HCT116 (cell line): ENCODE data around the gene MECP2. TPM values are rescaled to one million over a fixed set of nuclear protein-coding genes. Genes with fewer than 3 reads are reported as not detected.

ENCODE experiments used
- ATAC-seq: fragments of 200-7000 bp; cut with Tn5 transposase; 2 replicates; pipeline ENCODE4 v1.9.1; 2020; ENCODE audit warnings: mild to moderate bottlenecking, moderate library complexity
- BruUV-seq: library from RNA; stranded (reverse); fragments of 400-500 nt; replicated peaks from 2 replicates; lab custom pipeline; 2021; lab: Mats Ljungman, UMichigan
- CTCF ChIA-PET: fragments of 300-600 bp; sonication (Branson Sonifier 250); formaldehyde crosslinking; loops from one replicate; lab custom pipeline; 2021; ENCODE audit warnings: antibody characterized with exemption; lab: Charles Lee
- POLR2A ChIA-PET: fragments of 300-600, 350-600 bp; sonication (Branson Sonifier 250); formaldehyde crosslinking; loops from one replicate; lab custom pipeline; 2021; ENCODE audit warnings: antibody characterized with exemption; lab: Charles Lee
- RAD21 ChIA-PET, 2 experiments: fragments of 300-600 bp; sonication (Branson Sonifier 250); formaldehyde crosslinking; loops; one replicate each; lab custom pipeline; 2023; ENCODE audit warnings: low total read pairs in 2 of 2; ENCODE audit not compliant: uncharacterized antibody in 2 of 2, unreplicated experiment in 2 of 2, low non-redundant PET in 1 of 2; lab: Charles Lee
- DNase-seq: peaks from one replicate; pipeline ENCODE4 v3.0.0-alpha.2; 2010; ENCODE audit warnings: low read depth, low spot score
- H2AFZ ChIP-seq: fragments of 200-600 bp; shearing (Covaris generic), sonication (generic); 2 replicates; pipeline ENCODE4 v1.6.1; 2017; ENCODE audit warnings: low read depth, mixed run types, mixed read lengths, antibody characterized with exemption, low read length; ENCODE audit not compliant: poor library complexity, severe bottlenecking
- H3K27ac ChIP-seq: 2 replicates; pipeline ENCODE4 v1.5.1; 2012; ENCODE audit warnings: low read depth, low read length
- H3K27me3 ChIP-seq: fragments of 200-600 bp; sonication (generic); 2 replicates; pipeline ENCODE4 v1.6.1; 2016; ENCODE audit warnings: mixed run types, low read length, mixed read lengths; ENCODE audit not compliant: insufficient read depth
- H3K36me3 ChIP-seq, 2 experiments: fragments of 200-500 bp in 1 of 2; fragments of 200-600 bp in 1 of 2; sonication (Bioruptor generic) in 1 of 2; sonication (generic) in 1 of 2; 2 replicates each; pipeline versions ENCODE4 v1.5.1 to v1.6.1; 2014 to 2016; ENCODE audit warnings: low read length in 2 of 2, inconsistent platforms in 1 of 2, mixed read lengths in 1 of 2, mixed run types in 1 of 2; ENCODE audit not compliant: insufficient read depth in 2 of 2, control insufficient read depth in 1 of 2
- H3K4me1 ChIP-seq, 2 experiments: fragments of 200-600 bp in 1 of 2; sonication (generic) in 1 of 2; 2 replicates each; pipeline versions ENCODE4 v1.5.1 to v1.6.1; 2012 to 2017; ENCODE audit warnings: low read length in 2 of 2, inconsistent platforms in 1 of 2, mild to moderate bottlenecking in 1 of 2, mixed read lengths in 1 of 2, mixed run types in 1 of 2, moderate library complexity in 1 of 2; ENCODE audit not compliant: insufficient read depth in 2 of 2, control insufficient read depth in 1 of 2
- H3K4me2 ChIP-seq: fragments of 200-600 bp; sonication (generic); 2 replicates; pipeline ENCODE4 v1.6.1; 2017; ENCODE audit warnings: mixed run types, low read length, mixed read lengths
- H3K4me3 ChIP-seq, 2 experiments: fragments of 200-600 bp in 1 of 2; sonication (generic) in 1 of 2; replicated peaks in 1 of 2; 2 replicates each; pipeline ENCODE4 v1.5.1; 2011 to 2016; ENCODE audit warnings: low read length in 2 of 2, control low read depth in 1 of 2, low read depth in 1 of 2, mild to moderate bottlenecking in 1 of 2, mixed read lengths in 1 of 2, mixed run types in 1 of 2
- H3K79me2 ChIP-seq: fragments of 200-600 bp; sonication (generic); 2 replicates; pipeline ENCODE4 v1.6.1; 2017; ENCODE audit warnings: mild to moderate bottlenecking, mixed run types, low read length, moderate library complexity, mixed read lengths; ENCODE audit not compliant: insufficient read depth
- H3K9ac ChIP-seq: fragments of 200-600 bp; sonication (generic); 2 replicates; pipeline ENCODE4 v1.6.1; 2016; ENCODE audit warnings: low read length, mixed read lengths
- H3K9me2 ChIP-seq: fragments of 200-600 bp; sonication (generic), shearing (Covaris generic); 2 replicates; pipeline ENCODE4 v1.6.1; 2017; ENCODE audit warnings: mixed run types, mild to moderate bottlenecking, moderate library complexity; ENCODE audit not compliant: insufficient read depth
- H3K9me3 ChIP-seq, 2 experiments: fragments of 200-500 bp in 1 of 2; fragments of 200-600 bp in 1 of 2; sonication (Bioruptor generic) in 1 of 2; sonication (generic) in 1 of 2; 2 replicates each; pipeline ENCODE4 v1.6.1; 2014 to 2017; ENCODE audit warnings: low read length in 2 of 2, mixed read lengths in 2 of 2, inconsistent platforms in 1 of 2, low read depth in 1 of 2, mild to moderate bottlenecking in 1 of 2, mixed run types in 1 of 2, moderate library complexity in 1 of 2; ENCODE audit not compliant: control insufficient read depth in 1 of 2, insufficient read depth in 1 of 2
- H4K20me1 ChIP-seq: fragments of 200-600 bp; sonication (generic), shearing (Covaris generic); 2 replicates; pipeline ENCODE4 v1.6.1; 2017; ENCODE audit warnings: mixed run types, mild to moderate bottlenecking, moderate library complexity; ENCODE audit not compliant: insufficient read depth
- CBX3 ChIP-seq: IDR thresholded peaks from 2 replicates; pipeline ENCODE4 v1.6.1; 2012; ENCODE audit warnings: low read depth
- EGR1 ChIP-seq: IDR thresholded peaks from 2 replicates; pipeline ENCODE4 v1.6.1; 2012; ENCODE audit warnings: low read depth
- EZH2 ChIP-seq: fragments of 200-600 bp; sonication (generic); IDR thresholded peaks from 2 replicates; pipeline ENCODE4 v1.6.1; 2017; ENCODE audit warnings: antibody characterized with exemption, mixed run types
- FOSL1 ChIP-seq: IDR thresholded peaks from 2 replicates; pipeline ENCODE4 v1.6.1; 2012; ENCODE audit warnings: low read depth
- JUND ChIP-seq: IDR thresholded peaks from 2 replicates; pipeline ENCODE4 v1.6.1; 2012
- POLR2AphosphoS5 ChIP-seq: IDR thresholded peaks from 2 replicates; pipeline ENCODE4 v1.6.1; 2011; ENCODE audit warnings: mild to moderate bottlenecking, low read depth, low read length, moderate library complexity
- RAD21 ChIP-seq: IDR thresholded peaks from 2 replicates; pipeline ENCODE4 v1.6.1; 2012; ENCODE audit warnings: low read depth, mild to moderate bottlenecking
- SIN3A ChIP-seq: IDR thresholded peaks from 2 replicates; pipeline ENCODE4 v1.6.1; 2012; ENCODE audit warnings: low read depth
- SP1 ChIP-seq: IDR thresholded peaks from 2 replicates; pipeline ENCODE4 v1.6.1; 2012; ENCODE audit warnings: low read depth
- SRF ChIP-seq: IDR thresholded peaks from 2 replicates; pipeline ENCODE4 v1.6.1; 2012; ENCODE audit warnings: low read depth
- TCF7L2 ChIP-seq: IDR thresholded peaks from 2 replicates; pipeline ENCODE4 v1.7.0; 2011; ENCODE audit warnings: borderline replicate concordance, inconsistent platforms; ENCODE audit not compliant: insufficient read depth, insufficient read length; ENCODE audit errors: extremely low read depth
- ZFX ChIP-seq: fragments of 450-650 bp; IDR thresholded peaks from 2 replicates; pipeline ENCODE4 v1.6.1; 2017
- ZNF274 ChIP-seq: fragments of 200-500 bp; sonication (Bioruptor generic); IDR thresholded peaks from 2 replicates; pipeline ENCODE4 v1.6.1; 2014; ENCODE audit warnings: mild to moderate bottlenecking, low read depth, low read length, inconsistent platforms
- intact Hi-C: fragments of 100-400 bp; cut with micrococcal nuclease; formaldehyde crosslinking; loops from 2 replicates; pipeline ENCODE4 v1.10.0; 2022
- total RNA-seq: library from RNA; stranded (reverse); gene quantifications from one replicate; pipeline ENCODE4 v1.2.1, GENCODE V29; 2021; ENCODE audit not compliant: unreplicated experiment
- TF ChIP-seq, protein P1 (sequence below), 3 experiments: fragments of 200-600 bp in 1 of 3; sonication (generic) in 1 of 3; IDR thresholded peaks in 2 of 3; conservative IDR thresholded peaks in 1 of 3; 2 replicates each; pipeline ENCODE4 v1.5.1; 2012 to 2017; ENCODE audit warnings: low read depth in 2 of 3, low read length in 2 of 3, antibody characterized with exemption in 1 of 3, borderline replicate concordance in 1 of 3, control low read depth in 1 of 3, mild to moderate bottlenecking in 1 of 3, mixed read lengths in 1 of 3, mixed run types in 1 of 3, moderate library complexity in 1 of 3; ENCODE audit not compliant: insufficient read depth in 1 of 3
- TF ChIP-seq, protein P2 (sequence below): IDR thresholded peaks from 2 replicates; pipeline ENCODE4 v1.6.1; 2012

Gene MECP2
- total RNA-seq, 1 experiment from 2014 or later, result 32.4 TPM

DNA sequence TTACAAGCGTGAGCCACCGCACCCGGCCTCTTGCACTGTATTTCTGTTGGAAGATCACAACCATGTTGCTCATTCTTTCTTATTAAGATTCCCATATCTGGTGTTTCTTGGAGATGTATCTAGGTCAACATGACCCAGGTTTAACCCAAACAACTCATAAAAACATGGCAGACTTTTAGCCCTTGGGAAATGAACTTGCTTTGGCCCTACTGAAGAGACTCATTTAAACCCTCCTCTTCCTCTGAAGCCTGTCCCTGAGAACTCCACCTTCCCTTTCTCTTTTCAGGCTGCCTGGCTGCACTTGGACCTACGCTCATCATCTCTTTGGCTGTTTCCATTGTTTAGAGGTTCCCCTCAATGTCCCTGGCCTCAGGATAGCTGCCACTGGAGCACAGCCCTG, 23.7 kb upstream of the MECP2 start:
- POLR2A ChIA-PET, result no interaction called here
- BruUV-seq, result no TSS peak
- no peaks in the 10 kb centered on the region for H3K9me2 ChIP-seq
- ATAC-seq (no peak), DNase-seq (no peak)
- CTCF ChIA-PET, result no interaction called here
- H3K4me1 ChIP-seq, result peaks cover 7 to 15% of the 10 kb centered on the region in 2 experiments; a peak in 2 of 4 replicates
- H3K9ac ChIP-seq, result no peak overlapping the region
- H3K27ac ChIP-seq, result no peak overlapping the region
- TF ChIP-seq ZFX, result no peak
- TF ChIP-seq EZH2, result no peak
- TF ChIP-seq, protein P1, sequence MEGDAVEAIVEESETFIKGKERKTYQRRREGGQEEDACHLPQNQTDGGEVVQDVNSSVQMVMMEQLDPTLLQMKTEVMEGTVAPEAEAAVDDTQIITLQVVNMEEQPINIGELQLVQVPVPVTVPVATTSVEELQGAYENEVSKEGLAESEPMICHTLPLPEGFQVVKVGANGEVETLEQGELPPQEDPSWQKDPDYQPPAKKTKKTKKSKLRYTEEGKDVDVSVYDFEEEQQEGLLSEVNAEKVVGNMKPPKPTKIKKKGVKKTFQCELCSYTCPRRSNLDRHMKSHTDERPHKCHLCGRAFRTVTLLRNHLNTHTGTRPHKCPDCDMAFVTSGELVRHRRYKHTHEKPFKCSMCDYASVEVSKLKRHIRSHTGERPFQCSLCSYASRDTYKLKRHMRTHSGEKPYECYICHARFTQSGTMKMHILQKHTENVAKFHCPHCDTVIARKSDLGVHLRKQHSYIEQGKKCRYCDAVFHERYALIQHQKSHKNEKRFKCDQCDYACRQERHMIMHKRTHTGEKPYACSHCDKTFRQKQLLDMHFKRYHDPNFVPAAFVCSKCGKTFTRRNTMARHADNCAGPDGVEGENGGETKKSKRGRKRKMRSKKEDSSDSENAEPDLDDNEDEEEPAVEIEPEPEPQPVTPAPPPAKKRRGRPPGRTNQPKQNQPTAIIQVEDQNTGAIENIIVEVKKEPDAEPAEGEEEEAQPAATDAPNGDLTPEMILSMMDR (IDR thresholded peaks at IDR 0.05 in 2 of 3, conservative IDR thresholded peaks at IDR 0.05 in 1 of 3; ENCODE audit: borderline replicate concordance in 1 of 3, insufficient read depth in 1 of 3, low read depth in 2 of 3, low read length in 2 of 3), result no peak
- no peak for TF ChIP-seq EGR1
- TF ChIP-seq TCF7L2, result no peak
- no peak for TF ChIP-seq SIN3A
- no peak for TF ChIP-seq SP1
- TF ChIP-seq ZNF274, result no peak
- TF ChIP-seq POLR2AphosphoS5, result no peak
- TF ChIP-seq FOSL1, result no peak
- TF ChIP-seq, protein P2, sequence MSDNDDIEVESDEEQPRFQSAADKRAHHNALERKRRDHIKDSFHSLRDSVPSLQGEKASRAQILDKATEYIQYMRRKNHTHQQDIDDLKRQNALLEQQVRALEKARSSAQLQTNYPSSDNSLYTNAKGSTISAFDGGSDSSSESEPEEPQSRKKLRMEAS, result no peak
- TF ChIP-seq CBX3, result no peak
- TF ChIP-seq RAD21, result no peak
- TF ChIP-seq SRF, result no peak
- no peak for TF ChIP-seq JUND
- no peaks in the 10 kb centered on the region for H3K36me3 ChIP-seq
- H3K4me2 ChIP-seq, result no peak overlapping the region
- intact Hi-C loops, result no loop called here
- no peaks in the 10 kb centered on the region for H3K79me2 ChIP-seq
- H3K9me3 ChIP-seq, result no peaks in the 10 kb centered on the region
- H2AFZ ChIP-seq, result no peak overlapping the region
- H4K20me1 ChIP-seq, result no peaks in the 10 kb centered on the region
- no peak overlapping the region for H3K4me3 ChIP-seq
- RAD21 ChIA-PET, result no interaction called here
- no peaks in the 10 kb centered on the region for H3K27me3 ChIP-seq
